HG03457 (cell line): ENCODE measurements around the gene DNAH12.

ENCODE experiments used
- ATAC-seq: cut with Tn5 transposase; IDR thresholded peaks from one replicate; pipeline ENCODE4 v1.9.1; 2021; ENCODE audit warnings: moderate number of reproducible peaks; ENCODE audit not compliant: unreplicated experiment

DNAH12 gene

GRCh38 chr3:57544181-57545125, at the start of gene DNAH12:
TSS of gene DNAH12 (minus strand) at chr3:57544344. CDS start at chr3:57542870, 1,474 bp downstream.
- ATAC-seq = no peak

GRCh38 chr3:57592306-57592705, 48.2 kb upstream of the DNAH12 start:
- no peak for ATAC-seq

- ATAC-seq = no peak
Measured at GRCh38 chr3:57587905-57588304, 43.8 kb upstream of the DNAH12 start.

DNA sequence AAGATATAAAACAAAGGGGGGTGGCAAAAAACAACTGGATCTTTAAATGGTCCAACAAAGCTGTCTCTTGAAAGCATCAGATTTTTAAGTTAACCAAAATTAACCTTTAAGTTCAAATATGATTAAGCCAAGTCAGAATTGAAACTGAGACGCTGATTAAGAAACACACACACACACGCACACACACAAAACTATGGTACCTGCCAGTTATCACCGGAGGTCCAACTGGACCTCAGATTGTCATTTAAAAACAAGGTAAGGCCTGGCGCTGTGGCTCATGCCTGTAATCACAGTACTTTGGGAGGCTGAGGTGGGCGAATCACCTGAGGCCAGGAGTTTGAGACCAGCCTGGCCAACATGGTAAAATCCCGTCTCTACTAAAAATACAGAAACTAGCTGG, 42.6 kb upstream of the DNAH12 start:
- ATAC-seq = no peak

GRCh38 chr3:57583544-57583943, 39.4 kb upstream of the DNAH12 start:
- no peak for ATAC-seq

DNA sequence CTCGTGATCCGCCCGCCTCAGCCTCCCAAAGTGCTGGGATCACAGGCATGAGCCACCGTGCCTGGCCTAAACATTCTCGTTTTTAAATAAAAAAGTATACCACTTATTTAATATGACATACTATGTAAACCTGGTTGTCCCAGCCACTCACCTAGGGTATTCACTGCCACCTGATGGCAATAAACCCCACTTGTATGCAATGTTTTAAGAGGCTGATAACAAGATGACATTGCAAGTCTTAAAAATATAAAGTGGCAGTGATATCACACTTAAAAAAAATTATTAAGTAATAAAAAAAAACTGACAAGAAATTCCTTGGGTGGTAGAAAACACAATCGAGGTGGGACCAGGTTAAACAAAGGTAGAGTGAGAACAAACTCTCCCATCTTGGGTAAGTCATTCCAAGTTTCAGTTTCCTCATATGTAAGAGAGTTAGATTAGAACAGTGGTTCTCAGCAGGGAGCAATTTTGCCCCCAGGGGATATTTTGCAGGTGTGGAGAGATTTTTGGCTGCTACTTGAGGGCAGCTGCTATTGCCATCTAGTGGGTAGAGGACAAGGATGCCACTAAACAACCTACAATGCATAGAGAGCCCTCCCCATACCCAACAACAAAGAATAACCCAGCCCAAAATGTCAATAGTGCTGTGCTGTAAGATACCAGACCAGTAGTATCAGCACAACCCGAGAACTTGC, 38.5 kb upstream of the DNAH12 start:
- ATAC-seq = no peak

GRCh38 chr3:57577801-57578200, 33.7 kb upstream of the DNAH12 start:
- ATAC-seq = no peak

- ATAC-seq = no peak
Measured at GRCh38 chr3:57575966-57576626, 32.0 kb upstream of the DNAH12 start.

DNA sequence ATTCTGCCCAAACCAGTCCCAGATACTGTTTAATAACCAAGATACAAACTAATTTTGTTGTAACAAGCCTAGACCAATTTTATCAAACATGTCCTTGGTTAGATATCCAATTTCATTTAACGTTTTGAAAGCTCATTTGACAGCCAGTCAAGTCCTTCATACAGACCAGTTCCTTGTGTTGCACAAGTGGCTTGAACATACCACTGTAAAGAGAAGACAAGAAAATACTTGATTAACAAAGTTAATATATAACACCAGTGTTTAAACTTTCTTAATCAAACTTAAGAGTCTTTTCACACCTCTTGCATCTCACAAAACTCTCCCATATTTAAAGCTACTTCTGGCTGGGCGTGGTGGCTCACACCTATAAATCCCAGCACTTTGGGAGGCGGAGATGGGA, 28.0 kb upstream of the DNAH12 start:
- ATAC-seq = no peak

DNA sequence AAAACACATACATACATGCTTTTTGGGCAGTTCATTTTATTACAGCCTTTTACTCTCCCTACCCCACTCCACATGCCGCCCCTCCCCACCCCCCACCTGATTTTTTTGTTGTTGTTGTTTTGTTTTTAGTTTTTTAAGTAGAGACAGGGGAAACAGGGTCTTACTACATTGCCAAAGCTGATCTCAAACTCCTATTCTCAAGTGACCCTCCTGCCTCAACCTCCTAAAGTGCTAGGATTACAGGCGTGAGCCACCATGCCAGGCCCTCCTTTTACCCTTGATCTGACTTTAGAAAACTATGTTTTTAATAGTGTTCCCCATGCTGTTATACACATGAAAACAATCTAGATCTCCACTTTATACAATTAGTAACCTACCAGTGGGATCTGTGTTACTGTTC, 26.7 kb upstream of the DNAH12 start:
- ATAC-seq = no peak

DNA sequence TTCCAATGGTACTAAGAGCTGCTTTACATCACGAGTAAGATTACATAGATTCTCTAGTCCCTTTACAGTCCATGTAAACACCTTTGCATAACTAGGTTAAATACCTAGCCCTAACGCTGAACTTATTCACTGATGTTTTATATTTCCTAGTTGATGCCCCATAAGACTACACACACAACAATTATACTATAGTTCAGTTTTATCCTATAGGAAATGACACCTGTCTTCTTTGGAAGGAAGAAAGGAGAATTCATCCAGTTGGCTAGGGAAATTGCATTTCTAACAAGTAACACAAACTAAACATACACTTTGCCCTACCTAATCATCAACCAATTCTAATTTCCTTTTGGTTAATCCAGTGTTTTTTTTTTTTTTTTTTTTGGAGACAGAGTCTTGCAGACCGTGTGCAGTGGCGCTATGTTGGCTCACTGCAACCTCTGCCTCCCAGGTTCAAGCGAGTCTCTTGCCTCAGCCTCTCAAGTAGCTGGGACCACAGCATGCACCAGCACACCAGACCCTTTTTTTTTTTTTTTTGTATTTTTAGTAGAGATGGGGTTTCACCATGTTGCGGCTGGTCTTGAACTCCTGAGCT, 25.8 kb upstream of the DNAH12 start:
- ATAC-seq = no peak

DNA sequence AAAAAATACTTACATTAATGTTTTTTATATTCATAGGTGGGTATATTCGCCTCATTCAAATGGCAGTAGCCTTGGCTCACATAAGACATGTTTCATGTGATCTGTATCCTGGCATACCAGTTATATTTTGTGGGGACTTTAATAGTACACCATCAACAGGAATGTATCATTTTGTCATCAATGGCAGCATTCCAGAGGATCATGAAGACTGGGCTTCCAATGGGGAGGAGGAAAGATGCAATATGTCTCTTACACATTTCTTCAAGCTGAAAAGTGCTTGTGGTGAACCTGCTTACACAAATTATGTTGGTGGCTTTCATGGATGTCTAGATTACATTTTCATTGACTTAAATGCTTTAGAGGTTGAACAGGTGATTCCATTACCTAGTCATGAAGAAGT, 15.4 kb upstream of the DNAH12 start:
- ATAC-seq = no peak

DNA sequence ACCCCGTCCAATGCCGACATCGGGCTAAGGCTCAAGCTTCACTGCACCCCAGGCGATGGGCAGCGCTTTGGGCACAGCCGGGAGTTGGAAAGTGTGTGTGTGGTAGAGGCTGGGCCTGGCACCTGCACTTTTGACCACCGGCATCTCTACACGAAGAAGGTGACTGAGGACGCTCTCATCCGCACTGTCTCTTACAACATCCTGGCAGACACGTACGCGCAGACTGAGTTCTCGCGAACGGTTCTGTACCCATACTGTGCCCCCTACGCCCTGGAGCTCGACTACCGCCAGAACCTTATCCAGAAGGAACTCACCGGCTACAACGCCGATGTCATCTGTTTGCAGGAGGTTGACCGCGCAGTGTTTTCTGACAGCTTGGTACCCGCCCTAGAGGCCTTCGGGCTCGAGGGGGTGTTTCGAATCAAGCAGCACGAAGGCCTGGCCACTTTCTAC, 13.0 kb upstream of the DNAH12 start:
- no peak for ATAC-seq

- ATAC-seq = peak; percentile 19
Measured at GRCh38 chr3:57556459-57557084, 12.4 kb upstream of the DNAH12 start.

GRCh38 chr3:57555738-57556458, 11.8 kb upstream of the DNAH12 start, which contains the start of gene PDE12:
TSS of gene PDE12 (plus strand) at chr3:57556274. CDS start at chr3:57556380, 106 bp downstream.
- peak; percentile 72 for ATAC-seq

DNA sequence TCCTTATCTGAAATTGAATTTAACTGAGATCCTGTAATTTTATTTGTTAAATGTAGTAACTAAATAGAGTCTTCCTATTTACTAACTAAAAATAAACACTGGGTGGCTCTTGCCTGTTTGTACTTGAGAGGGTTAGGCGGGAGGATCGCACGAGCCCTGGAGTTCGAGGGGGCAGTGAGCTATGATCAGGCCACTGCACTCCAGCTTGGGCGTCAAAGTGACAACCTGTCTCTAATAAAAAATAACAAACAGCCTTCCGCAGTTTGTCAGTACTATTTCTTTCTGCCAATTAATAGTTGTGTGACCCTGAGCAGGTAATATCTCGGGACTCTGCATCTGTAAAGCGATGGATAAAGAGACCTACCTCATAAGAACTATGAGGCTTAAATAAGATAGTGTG, 11.2 kb upstream of the DNAH12 start:
- no peak for ATAC-seq

- ATAC-seq = no peak
Measured at GRCh38 chr3:57546616-57547015, 2.5 kb upstream of the DNAH12 start.

DNA sequence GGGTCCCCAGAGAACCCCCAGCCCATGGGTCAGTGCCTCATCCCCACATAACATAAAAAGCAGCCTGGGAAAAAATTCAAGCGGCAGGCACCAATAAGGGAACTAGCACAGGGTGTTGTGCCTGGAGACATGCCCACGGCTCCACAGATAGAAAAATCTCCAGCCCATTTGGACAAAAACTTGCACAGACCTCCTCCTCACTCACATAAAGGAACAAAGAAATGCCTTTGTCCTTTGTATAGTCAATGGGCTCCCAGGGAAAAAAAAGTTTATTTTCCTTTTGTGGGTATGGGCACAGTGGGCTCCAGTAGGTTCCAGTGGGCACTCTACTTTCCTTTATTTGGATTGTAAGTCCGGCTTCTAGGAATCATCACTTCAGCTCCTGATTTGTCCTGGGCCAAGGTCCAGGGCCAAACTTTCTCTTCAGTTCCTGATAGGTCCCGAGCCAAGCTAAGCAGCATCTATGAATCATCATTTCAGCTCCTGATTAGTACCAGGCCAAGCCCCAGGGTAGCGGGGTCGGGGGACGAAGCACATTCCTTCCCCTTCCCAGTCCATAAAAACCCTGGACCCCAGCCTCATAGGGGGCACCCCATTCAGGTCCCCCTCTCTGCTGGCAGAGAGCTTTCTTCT, 1.6 kb upstream of the DNAH12 start:
- ATAC-seq = no peak

GRCh38 chr3:57538465-57538864, 5.7 kb downstream of the DNAH12 start:
- no peak for ATAC-seq
